AG20443 (cell line): ENCODE results near the gene HDC.

Experiments
- DNase-seq: peaks from one replicate; pipeline ENCODE4 v3.0.0; 2012; ENCODE audit warnings: low spot score, mixed read lengths

The HDC gene

GRCh38 chr15:50227076-50227475, 38.5 kb downstream of the HDC start:
- peak; percentile 74 for DNase-seq

- no peak for DNase-seq
Observed at GRCh38 chr15:50225938-50226337, 39.6 kb downstream of the HDC start.

- DNase-seq = no peak
Observed at GRCh38 chr15:50225057-50225456, 40.5 kb downstream of the HDC start.

GRCh38 chr15:50224606-50225005, 40.9 kb downstream of the HDC start:
- DNase-seq = peak; percentile 60

- no peak for DNase-seq
Observed at GRCh38 chr15:50222181-50222580, 43.3 kb downstream of the HDC start.

- DNase-seq = no peak
Observed at GRCh38 chr15:50219820-50220219, 45.7 kb downstream of the HDC start.

- DNase-seq = no peak
Observed at GRCh38 chr15:50218691-50219090, 46.8 kb downstream of the HDC start.

- DNase-seq = no peak
Observed at GRCh38 chr15:50218291-50218690, 47.2 kb downstream of the HDC start.

- no peak for DNase-seq
Observed at GRCh38 chr15:50210462-50211157, 54.9 kb downstream of the HDC start.

GRCh38 chr15:50209809-50210208, 55.7 kb downstream of the HDC start:
- no peak for DNase-seq

GRCh38 chr15:50206020-50206419, 59.5 kb downstream of the HDC start:
- no peak for DNase-seq

GRCh38 chr15:50202003-50202402, 63.5 kb downstream of the HDC start:
- no peak for DNase-seq

GRCh38 chr15:50192926-50193620, 72.5 kb downstream of the HDC start:
- no peak for DNase-seq

- DNase-seq = no peak
Observed at GRCh38 chr15:50192164-50192563, 73.4 kb downstream of the HDC start.
